OCI-LY1 (cell line): ENCODE measurements around the gene ITPRIPL2.

ENCODE experiments used
- EZH2 ChIP-seq: fragments of 200-600 bp; sonication (generic), shearing (Covaris generic); IDR thresholded peaks from 2 replicates; pipeline ENCODE4 v1.8.0; 2017; ENCODE audit warnings: borderline replicate concordance, mixed run types, mild to moderate bottlenecking, antibody characterized with exemption, low read length, moderate library complexity, mixed read lengths
- TF ChIP-seq, protein P1 (sequence below): fragments of 200-600 bp; sonication (generic), shearing (Covaris generic); IDR thresholded peaks from 2 replicates; pipeline ENCODE4 v1.5.1; 2017; ENCODE audit warnings: mild to moderate bottlenecking, antibody characterized with exemption, low read length, moderate library complexity, mixed read lengths

DNA sequence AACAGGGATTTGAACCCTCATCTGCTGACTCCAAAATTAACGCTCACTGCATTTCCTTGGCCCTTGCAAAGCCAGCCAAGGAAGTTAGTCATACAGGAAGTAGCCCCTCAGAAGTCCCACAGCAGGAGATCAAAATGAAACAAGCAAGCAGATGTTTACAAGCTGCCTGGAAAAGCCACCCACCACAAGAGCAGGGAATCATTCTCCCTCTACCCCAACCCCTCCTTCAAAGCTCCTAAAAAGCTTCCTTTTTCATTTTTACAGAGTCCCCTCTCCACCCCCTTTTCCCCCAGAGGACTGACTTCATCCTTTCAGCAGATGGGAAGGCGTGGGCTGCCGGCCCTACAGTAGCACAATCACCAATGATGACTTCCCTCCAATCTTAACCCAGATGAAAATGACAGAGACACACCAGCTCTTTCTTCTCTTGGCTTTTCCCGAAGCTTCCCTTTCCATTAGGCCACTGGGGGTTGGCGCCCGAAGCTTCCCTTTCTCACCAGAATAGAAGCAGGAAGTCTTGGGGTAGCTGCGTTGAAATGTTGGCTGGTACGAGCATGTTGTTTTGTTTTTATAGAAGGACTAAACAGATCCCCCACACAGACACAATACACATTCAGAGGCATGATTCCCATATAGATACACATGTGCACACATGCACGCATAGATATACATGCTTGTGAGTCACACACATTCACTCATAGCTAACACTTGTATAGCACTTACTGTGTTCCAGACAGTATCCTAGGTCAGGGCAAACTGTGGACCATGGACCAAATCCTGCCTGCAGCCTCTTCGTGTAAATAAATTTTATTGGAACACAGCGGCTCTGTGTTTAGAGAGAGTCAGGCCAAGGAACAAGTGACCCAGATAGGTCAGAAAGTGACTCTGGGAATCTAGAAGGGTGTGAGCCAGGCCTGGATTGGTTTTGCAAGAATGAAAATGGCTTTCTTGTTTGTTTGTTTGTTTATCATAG, 17.4 kb downstream of the ITPRIPL2 start:
- TF ChIP-seq, protein P1, sequence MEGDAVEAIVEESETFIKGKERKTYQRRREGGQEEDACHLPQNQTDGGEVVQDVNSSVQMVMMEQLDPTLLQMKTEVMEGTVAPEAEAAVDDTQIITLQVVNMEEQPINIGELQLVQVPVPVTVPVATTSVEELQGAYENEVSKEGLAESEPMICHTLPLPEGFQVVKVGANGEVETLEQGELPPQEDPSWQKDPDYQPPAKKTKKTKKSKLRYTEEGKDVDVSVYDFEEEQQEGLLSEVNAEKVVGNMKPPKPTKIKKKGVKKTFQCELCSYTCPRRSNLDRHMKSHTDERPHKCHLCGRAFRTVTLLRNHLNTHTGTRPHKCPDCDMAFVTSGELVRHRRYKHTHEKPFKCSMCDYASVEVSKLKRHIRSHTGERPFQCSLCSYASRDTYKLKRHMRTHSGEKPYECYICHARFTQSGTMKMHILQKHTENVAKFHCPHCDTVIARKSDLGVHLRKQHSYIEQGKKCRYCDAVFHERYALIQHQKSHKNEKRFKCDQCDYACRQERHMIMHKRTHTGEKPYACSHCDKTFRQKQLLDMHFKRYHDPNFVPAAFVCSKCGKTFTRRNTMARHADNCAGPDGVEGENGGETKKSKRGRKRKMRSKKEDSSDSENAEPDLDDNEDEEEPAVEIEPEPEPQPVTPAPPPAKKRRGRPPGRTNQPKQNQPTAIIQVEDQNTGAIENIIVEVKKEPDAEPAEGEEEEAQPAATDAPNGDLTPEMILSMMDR: no peak
- no peak for TF ChIP-seq EZH2
